NK-92 treated with Interleukin-12 subunit alpha and Interleukin-12 subunit beta, amount 100 ng/mL, for 24 hours (cell line): ENCODE results near the gene SHISA2.

Experiments used
- DNase-seq: peaks from one replicate; lab custom pipeline; 2025; lab: John Stamatoyannopoulos, UW

Gene SHISA2

DNA sequence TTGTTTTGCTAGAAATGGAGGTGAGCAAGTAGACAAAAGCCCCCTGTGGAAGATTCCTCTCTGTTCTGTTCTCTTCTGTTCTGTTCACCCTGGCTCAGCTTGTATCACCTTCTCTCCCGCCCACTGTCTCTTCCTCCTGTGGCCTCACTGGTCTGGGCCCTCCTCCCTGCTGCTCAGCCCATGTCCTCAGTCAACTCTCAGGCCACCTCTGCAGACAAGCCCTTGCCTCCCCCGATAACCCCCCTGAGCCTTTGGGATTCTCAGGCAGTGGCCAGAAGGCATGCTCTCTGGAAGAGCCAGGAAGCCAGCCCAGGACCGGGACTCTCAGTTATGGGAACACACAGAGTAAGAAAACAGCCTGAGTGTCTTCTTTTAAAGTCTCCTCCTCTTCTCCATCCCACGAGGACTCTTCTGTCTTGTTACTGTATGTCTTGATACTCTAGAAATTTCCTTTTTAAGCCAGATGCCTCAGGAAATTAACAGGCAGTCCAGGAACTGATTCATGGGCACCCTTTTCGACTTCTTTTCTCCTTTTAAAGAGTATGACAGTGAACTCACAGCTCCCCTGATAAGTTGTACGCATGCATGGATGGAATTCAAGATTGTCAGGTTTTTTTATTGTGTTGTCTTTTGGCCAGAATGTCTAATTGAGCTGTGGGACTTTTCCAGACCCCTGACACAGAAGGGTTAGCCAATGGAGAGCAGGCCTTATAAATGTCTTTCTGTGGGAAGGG, 33.7 kb downstream of the SHISA2 start:
- DNase-seq = no peak

GRCh38 chr13:26017196-26017921, 34.5 kb downstream of the SHISA2 start:
- DNase-seq = no peak

DNA sequence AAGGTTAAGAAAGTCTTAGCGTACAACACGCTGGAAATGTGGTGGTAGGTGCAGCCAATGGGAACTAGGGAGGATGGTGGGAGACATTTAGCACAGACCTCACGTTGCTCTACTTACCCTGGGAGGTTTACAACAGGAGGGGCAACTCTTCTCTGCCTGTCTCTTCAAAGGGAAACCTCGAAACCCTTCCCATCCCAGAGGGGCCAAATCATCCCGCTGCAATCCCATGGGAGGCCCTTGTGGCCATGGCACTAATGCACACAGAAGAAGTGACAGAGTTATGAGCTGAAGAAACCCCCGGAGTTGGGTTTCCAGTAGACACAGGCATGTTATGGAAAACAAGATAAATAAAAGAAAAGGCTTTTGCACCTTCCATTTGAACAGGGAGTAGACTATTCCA, 35.6 kb downstream of the SHISA2 start:
- DNase-seq = no peak

DNA sequence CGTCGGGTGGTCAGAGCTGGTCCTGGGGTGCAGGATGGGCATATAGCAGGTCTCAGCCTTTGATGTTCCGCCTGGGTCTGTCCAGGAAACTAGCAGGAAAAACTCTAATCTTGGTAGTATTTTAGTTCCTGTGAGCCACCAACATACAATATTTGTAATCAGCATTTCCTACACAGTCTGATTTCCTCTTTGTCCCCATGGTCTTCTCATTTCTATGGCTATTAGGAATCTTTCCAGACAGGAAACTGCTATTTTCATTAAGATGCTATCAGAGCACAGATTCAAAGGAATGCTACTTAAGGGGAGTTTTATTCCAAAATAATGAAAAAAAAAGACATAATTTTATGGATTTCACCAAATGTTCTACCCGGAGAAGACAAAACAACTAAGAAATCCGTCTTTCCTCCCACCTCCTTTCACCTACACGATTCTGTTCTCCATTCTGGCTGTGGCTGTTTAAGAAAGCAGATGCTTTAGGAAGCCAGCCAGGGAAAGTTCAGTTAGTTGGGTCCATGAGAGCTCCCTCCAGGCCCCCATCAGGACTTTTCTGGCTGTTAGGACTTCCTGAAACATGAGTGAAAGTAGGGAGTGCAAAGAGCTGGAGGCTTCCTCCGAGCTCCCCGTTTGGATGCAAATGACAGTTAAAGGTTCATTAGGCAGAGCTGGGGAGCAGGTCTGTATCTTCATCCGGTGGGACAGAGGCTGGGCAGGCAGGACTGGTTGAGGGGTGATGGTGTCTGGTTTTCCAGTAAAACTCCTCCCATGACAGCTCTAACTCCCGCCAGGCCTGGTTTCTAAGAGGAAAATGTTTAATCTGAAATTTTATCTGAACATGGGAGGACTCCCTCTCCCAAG, 36.3 kb downstream of the SHISA2 start:
- no peak for DNase-seq

GRCh38 chr13:26012995-26013394, 38.8 kb downstream of the SHISA2 start:
- DNase-seq = no peak

DNA sequence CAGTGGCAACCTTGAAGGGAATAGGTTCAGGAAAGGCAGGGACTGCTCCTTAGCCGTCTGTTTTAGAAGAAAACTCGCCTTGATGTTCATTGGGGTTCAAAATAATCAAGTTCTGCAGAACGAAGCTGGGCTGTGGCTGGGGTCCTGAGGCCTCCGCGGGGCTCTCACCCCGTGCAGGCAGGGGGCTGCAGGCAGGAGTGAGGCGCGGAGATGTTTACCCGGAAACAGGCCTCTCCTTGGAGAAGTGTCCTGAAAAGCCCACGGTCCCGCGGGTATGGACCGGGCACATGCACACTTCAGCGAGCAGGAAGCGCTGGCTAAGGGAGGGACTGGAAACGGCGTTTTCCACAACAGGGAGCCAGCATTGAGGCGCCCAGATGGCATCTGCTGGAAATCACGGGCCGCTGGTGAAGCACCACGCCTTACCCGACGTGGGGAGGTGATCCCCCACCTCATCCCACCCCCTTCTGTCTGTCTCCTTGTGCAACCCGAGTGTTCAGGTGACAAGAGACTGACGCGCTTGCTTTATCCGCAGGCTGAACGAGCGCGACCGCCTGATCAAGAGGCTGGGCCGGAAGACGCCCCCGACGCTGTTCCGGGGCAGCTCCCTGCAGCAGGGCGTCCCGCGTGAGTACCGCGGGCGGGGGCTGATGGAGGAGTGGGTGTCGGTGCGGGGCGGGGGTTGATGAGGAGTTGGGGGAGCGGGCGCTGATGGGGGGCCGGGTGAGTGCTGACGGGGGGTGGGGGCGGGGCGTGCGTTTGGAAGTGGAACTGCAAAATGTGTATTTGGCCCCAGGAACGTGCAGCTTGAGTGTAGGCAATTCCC, 39.6 kb downstream of the SHISA2 start:
- no peak for DNase-seq

GRCh38 chr13:26011208-26011573, 40.6 kb downstream of the SHISA2 start:
- DNase-seq = no peak

- DNase-seq = no peak
Measured at GRCh38 chr13:26010487-26011207, 41.2 kb downstream of the SHISA2 start.

GRCh38 chr13:26007261-26008125, 44.3 kb downstream of the SHISA2 start:
- no peak for DNase-seq
